Mesenchymal stem cell (in vitro differentiated cells and primary cell): ENCODE results near the gene FBXL7.

Experiments used
- DNase-seq: peaks from one replicate; pipeline ENCODE4 v3.0.0-alpha.2; 2013
- H2AFZ ChIP-seq: one replicate; pipeline ENCODE4 v1.6.1; 2013; ENCODE audit warnings: low read depth, mild to moderate bottlenecking, control low read depth, inconsistent platforms, low read length, moderate library complexity
- H2AK5ac ChIP-seq: 2 replicates; pipeline ENCODE4 v1.6.1; 2013; ENCODE audit warnings: low read length, moderate library complexity, mild to moderate bottlenecking, inconsistent platforms; ENCODE audit not compliant: severe bottlenecking
- H2BK120ac ChIP-seq: one replicate; pipeline ENCODE4 v1.6.1; 2013; ENCODE audit warnings: low read depth, mild to moderate bottlenecking, inconsistent platforms, low read length, moderate library complexity
- H2BK12ac ChIP-seq, 2 experiments: one replicate each; pipeline ENCODE4 v1.6.1; 2013; ENCODE audit warnings: inconsistent platforms in 2 of 2, low read length in 2 of 2, mild to moderate bottlenecking in 2 of 2, moderate library complexity in 2 of 2, control low read depth in 1 of 2
- H2BK15ac ChIP-seq: one replicate; pipeline ENCODE4 v1.6.1; 2013; ENCODE audit warnings: mild to moderate bottlenecking, low read depth, inconsistent platforms; ENCODE audit not compliant: poor library complexity, severe bottlenecking
- H2BK5ac ChIP-seq: 2 replicates; pipeline ENCODE4 v1.6.1; 2013; ENCODE audit warnings: low read depth, mild to moderate bottlenecking, low read length, control low read depth, inconsistent platforms; ENCODE audit not compliant: poor library complexity, severe bottlenecking
- H3K14ac ChIP-seq, 2 experiments: one replicate each; pipeline ENCODE4 v1.6.1; 2013; ENCODE audit warnings: inconsistent platforms in 2 of 2, low read length in 2 of 2, control low read depth in 1 of 2, mild to moderate bottlenecking in 1 of 2, moderate library complexity in 1 of 2
- H3K18ac ChIP-seq, 2 experiments: one replicate each; pipeline ENCODE4 v1.6.1; 2013; ENCODE audit warnings: inconsistent platforms in 2 of 2, low read length in 2 of 2, control low read depth in 1 of 2, low read depth in 1 of 2, mild to moderate bottlenecking in 1 of 2
- H3K23ac ChIP-seq, 2 experiments: one replicate each; pipeline ENCODE4 v1.6.1; 2013; ENCODE audit warnings: inconsistent platforms in 2 of 2, low read length in 2 of 2, mild to moderate bottlenecking in 2 of 2, moderate library complexity in 2 of 2, control low read depth in 1 of 2
- H3K27ac ChIP-seq: 2 replicates; pipeline ENCODE4 v1.5.1; 2013; ENCODE audit warnings: mild to moderate bottlenecking, moderate library complexity, low read length, control low read depth, inconsistent platforms; ENCODE audit not compliant: poor library complexity, severe bottlenecking
- H3K27me3 ChIP-seq, 2 experiments: 2 replicates each; pipeline versions ENCODE4 v1.6.1 to v1.7.0; 2013; ENCODE audit warnings: low read length in 2 of 2, mild to moderate bottlenecking in 2 of 2, moderate library complexity in 2 of 2, control low read depth in 1 of 2, inconsistent platforms in 1 of 2; ENCODE audit not compliant: control insufficient read depth in 1 of 2, insufficient read depth in 1 of 2
- H3K36me3 ChIP-seq, 2 experiments: 2 replicates each; pipeline versions ENCODE4 v1.6.1 to v1.7.0; 2013; ENCODE audit warnings: low read length in 2 of 2, control low read depth in 1 of 2, inconsistent platforms in 1 of 2, low read depth in 1 of 2, mild to moderate bottlenecking in 1 of 2; ENCODE audit not compliant: insufficient read depth in 2 of 2, control insufficient read depth in 1 of 2
- H3K4ac ChIP-seq, 2 experiments: one replicate each; pipeline ENCODE4 v1.6.1; 2013; ENCODE audit warnings: inconsistent platforms in 2 of 2, low read length in 2 of 2, mild to moderate bottlenecking in 2 of 2, moderate library complexity in 2 of 2, control low read depth in 1 of 2, low read depth in 1 of 2
- H3K4me1 ChIP-seq: 2 replicates; pipeline ENCODE4 v1.6.1; 2013; ENCODE audit warnings: low read depth, low read length, control low read depth; ENCODE audit not compliant: control insufficient read depth, insufficient read depth
- H3K4me2 ChIP-seq: 2 replicates; pipeline ENCODE4 v1.6.1; 2013; ENCODE audit warnings: low read length, mild to moderate bottlenecking, inconsistent platforms; ENCODE audit not compliant: poor library complexity, severe bottlenecking
- H3K4me3 ChIP-seq, 2 experiments: 2 replicates each; pipeline versions ENCODE4 v1.5.1 to v1.7.0; 2013; ENCODE audit warnings: low read length in 2 of 2, mild to moderate bottlenecking in 2 of 2, control low read depth in 1 of 2, low read depth in 1 of 2; ENCODE audit not compliant: insufficient read depth in 1 of 2
- H3K79me1 ChIP-seq: replicated peaks from 2 replicates; pipeline ENCODE4 v1.6.1; 2013; ENCODE audit warnings: mild to moderate bottlenecking, control low read depth, low read length, inconsistent platforms; ENCODE audit not compliant: poor library complexity, severe bottlenecking
- H3K9ac ChIP-seq: 2 replicates; pipeline ENCODE4 v1.7.0; 2013; ENCODE audit warnings: mild to moderate bottlenecking, low read length, moderate library complexity
- H3K9me3 ChIP-seq: 2 replicates; pipeline ENCODE4 v1.7.0; 2013; ENCODE audit warnings: mild to moderate bottlenecking, low read length; ENCODE audit not compliant: control insufficient read depth
- H4K8ac ChIP-seq: one replicate; pipeline ENCODE4 v1.6.1; 2013; ENCODE audit warnings: inconsistent platforms, mild to moderate bottlenecking, low read length, moderate library complexity
- H4K91ac ChIP-seq: one replicate; pipeline ENCODE4 v1.6.1; 2013; ENCODE audit warnings: mild to moderate bottlenecking, low read length, inconsistent platforms
- WGBS: methylation state at CpG from one replicate; pipeline ENCODE4 v1.1.7; 2013; ENCODE audit warnings: mixed read lengths; 5-methylcytosine and 5-hydroxymethylcytosine counted together

Gene FBXL7

DNA sequence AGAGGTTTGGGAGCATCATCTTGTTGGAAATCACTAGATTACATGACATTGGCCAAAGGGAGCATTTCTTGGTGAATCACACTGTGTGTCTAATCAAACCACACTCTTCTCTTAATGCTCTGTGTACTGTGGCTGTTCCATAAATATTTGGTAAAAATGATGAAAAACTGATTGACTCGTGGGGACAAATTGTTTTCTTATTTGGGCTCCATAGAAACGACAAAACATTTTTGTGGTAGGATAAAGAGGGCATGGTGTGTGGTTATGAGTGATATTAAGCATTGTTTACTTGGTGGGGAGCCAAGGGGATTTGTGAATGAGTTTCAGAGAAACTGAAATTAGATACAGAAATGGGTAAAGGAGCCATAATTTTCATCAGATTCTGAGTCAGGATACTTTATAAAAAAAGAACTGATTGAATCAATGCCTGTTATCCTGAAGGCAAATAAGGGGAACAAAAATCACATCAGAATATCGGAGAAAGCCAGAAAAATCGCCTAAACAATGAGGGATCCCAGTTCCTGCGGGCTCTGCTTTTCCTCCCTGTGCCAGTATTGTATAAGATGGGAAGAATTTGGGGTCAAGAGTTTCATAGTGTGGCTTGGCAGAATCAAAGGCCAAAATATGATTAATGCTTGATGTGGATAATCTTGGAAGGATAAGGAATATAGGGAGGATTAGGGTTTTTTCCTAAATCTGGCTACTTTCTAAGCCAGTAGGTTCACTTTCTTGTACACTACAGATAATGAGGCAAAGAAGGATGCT, 33.3 kb downstream of the FBXL7 start:
- no peak overlapping the region for H4K91ac ChIP-seq

DNA sequence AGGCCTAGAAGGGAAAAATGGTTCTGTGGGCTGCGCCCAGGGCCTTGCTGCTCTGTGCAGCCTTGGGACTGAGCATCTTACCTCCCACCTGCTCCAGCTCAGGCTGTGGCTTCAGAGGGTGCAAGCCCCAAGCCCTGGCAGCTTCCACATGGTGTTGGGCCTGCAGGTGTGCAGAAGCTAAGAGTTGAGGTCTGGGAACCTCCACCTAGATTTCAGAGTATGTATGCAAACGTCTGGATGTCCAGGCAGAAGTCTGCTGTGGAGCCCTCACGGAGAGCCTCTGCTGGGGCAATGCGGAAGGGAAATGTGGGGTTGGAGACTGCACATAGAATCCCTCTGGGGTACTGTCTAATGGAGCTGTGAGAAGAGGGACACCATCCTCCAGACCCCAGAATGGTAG, 36.0 kb downstream of the FBXL7 start:
- no peak overlapping the region for H3K4ac ChIP-seq
- no peak overlapping the region for H2AK5ac ChIP-seq
- WGBS = 98% methylated on average over 4 of the region's 4 CpGs

More for the DNA sequence above, 33.3 kb downstream of the FBXL7 start:
- H3K4ac ChIP-seq = no peak overlapping the region
- H2AFZ ChIP-seq = no peak overlapping the region
- no peaks in the 10 kb centered on the region for H3K36me3 ChIP-seq
- no peak overlapping the region for H3K27ac ChIP-seq
- no peak overlapping the region for H2BK12ac ChIP-seq
- H3K27me3 ChIP-seq = no peaks in the 10 kb centered on the region
- H3K4me2 ChIP-seq = no peak overlapping the region
- H2AK5ac ChIP-seq = no peak overlapping the region
- no peaks in the 10 kb centered on the region for H3K4me1 ChIP-seq
- H3K4me3 ChIP-seq = peak overlapping the region in 1 of 2 experiments; percentile 60
- H2BK120ac ChIP-seq = no peak overlapping the region
- no peaks in the 10 kb centered on the region for H3K9me3 ChIP-seq
- 88% methylated on average over 5 of the region's 5 CpGs for WGBS
- H3K9ac ChIP-seq = peak overlapping the region; percentile 67
- no peak overlapping the region for H2BK15ac ChIP-seq
- DNase-seq = peak; percentile 61
- H3K79me1 ChIP-seq = peaks cover 35% of the 10 kb centered on the region
- H3K14ac ChIP-seq = no peak overlapping the region
- H2BK5ac ChIP-seq = no peak overlapping the region
- H4K8ac ChIP-seq = no peak overlapping the region
- H3K18ac ChIP-seq = no peak overlapping the region
- no peak overlapping the region for H3K23ac ChIP-seq

DNA sequence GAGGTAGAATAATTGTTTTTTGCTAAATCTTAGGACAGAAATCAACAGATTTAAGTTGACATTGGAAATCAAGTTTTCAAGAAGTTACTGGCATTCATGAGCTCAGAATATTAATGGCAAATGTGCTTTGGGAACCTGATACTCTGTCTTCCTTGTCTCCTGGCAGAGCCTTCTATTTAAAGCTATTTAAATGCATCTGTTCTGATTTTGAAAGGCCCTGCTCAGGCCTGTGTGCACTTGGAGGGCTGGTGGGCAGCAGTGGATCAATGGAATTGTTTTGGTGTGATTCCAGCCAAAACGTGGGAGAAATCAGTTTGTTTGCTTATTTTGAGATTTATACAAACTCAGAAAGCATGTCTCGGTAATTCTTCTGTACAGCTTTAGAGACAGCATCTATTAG, 38.5 kb downstream of the FBXL7 start:
- Histone ChIP-seq H3K27me3 (no peaks in the 10 kb centered on the region), H4K8ac (no peak overlapping the region), H2BK15ac (no peak overlapping the region), H2AK5ac (no peak overlapping the region), H3K14ac (no peak overlapping the region), H2BK5ac (no peak overlapping the region), H3K9me3 (no peaks in the 10 kb centered on the region), H4K91ac (no peak overlapping the region), H3K4ac (no peak overlapping the region), H3K18ac (no peak overlapping the region), H3K4me2 (no peak overlapping the region), H3K4me3 (no peak overlapping the region), H2BK120ac (no peak overlapping the region), H2BK12ac (no peak overlapping the region), H2AFZ (no peak overlapping the region), H3K36me3 (no peaks in the 10 kb centered on the region), H3K23ac (no peak overlapping the region), H3K4me1 (no peaks in the 10 kb centered on the region), H3K79me1 (peaks cover 34% of the 10 kb centered on the region), H3K9ac (no peak overlapping the region), H3K27ac (no peak overlapping the region)
- no peak for DNase-seq
- WGBS = 77% methylated on average over 2 of the region's 2 CpGs

More for the DNA sequence above, 36.0 kb downstream of the FBXL7 start:
- no peaks in the 10 kb centered on the region for H3K4me1 ChIP-seq
- H2BK15ac ChIP-seq = no peak overlapping the region
- no peaks in the 10 kb centered on the region for H3K27me3 ChIP-seq
- H3K4me2 ChIP-seq = no peak overlapping the region
- no peak overlapping the region for H3K23ac ChIP-seq
- no peak overlapping the region for H3K14ac ChIP-seq
- no peak overlapping the region for H2BK12ac ChIP-seq
- peaks cover 37% of the 10 kb centered on the region for H3K79me1 ChIP-seq
- no peak overlapping the region for H3K27ac ChIP-seq
- no peak overlapping the region for H3K9ac ChIP-seq
- no peak overlapping the region for H4K8ac ChIP-seq
- no peak overlapping the region for H3K18ac ChIP-seq
- H3K4me3 ChIP-seq = no peak overlapping the region
- no peaks in the 10 kb centered on the region for H3K9me3 ChIP-seq
- H4K91ac ChIP-seq = no peak overlapping the region
- no peak overlapping the region for H2AFZ ChIP-seq
- no peak for DNase-seq
- H2BK120ac ChIP-seq = no peak overlapping the region
- H2BK5ac ChIP-seq = no peak overlapping the region
- H3K36me3 ChIP-seq = no peaks in the 10 kb centered on the region

DNA sequence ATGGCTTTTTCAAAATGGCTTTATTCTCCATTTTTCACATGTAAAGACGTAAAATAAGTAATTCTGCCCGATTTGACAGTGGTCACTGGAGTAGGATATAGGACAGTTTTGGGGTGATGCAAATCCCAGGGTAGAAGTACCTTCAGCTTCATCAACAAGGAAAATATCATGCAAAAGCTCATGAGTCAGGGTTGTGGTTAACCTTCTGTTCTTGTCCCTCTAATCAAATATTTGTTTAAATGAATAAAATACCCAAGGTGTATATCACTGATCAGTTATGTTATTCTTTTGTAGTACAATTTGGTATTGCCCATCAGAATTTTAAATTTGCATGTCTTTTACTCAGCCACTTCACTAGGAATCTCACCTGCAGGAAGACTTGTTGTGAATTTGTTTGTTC, 40.0 kb downstream of the FBXL7 start:
- H2AFZ ChIP-seq = no peak overlapping the region
- no peak overlapping the region for H3K4me3 ChIP-seq
- no peak overlapping the region for H3K27ac ChIP-seq
- no peak overlapping the region for H3K4ac ChIP-seq
- H3K9me3 ChIP-seq = no peaks in the 10 kb centered on the region
- no peak overlapping the region for H3K4me2 ChIP-seq
- H2AK5ac ChIP-seq = no peak overlapping the region
- no peak overlapping the region for H4K8ac ChIP-seq
- H2BK5ac ChIP-seq = no peak overlapping the region
- H2BK15ac ChIP-seq = no peak overlapping the region
- no peak for DNase-seq
- no peak overlapping the region for H3K9ac ChIP-seq
- 92% methylated on average over 2 of the region's 2 CpGs for WGBS
- H3K27me3 ChIP-seq = no peaks in the 10 kb centered on the region
- H2BK12ac ChIP-seq = no peak overlapping the region
- no peak overlapping the region for H2BK120ac ChIP-seq
- H3K14ac ChIP-seq = no peak overlapping the region
- no peak overlapping the region for H4K91ac ChIP-seq
- peaks cover 36% of the 10 kb centered on the region for H3K79me1 ChIP-seq
- H3K36me3 ChIP-seq = no peaks in the 10 kb centered on the region
- no peak overlapping the region for H3K23ac ChIP-seq
- H3K4me1 ChIP-seq = no peaks in the 10 kb centered on the region
- H3K18ac ChIP-seq = no peak overlapping the region
